Pulmonary artery endothelial cell (primary cell): ENCODE data around the gene ATCAY. TPM values are rescaled to one million over a fixed set of nuclear protein-coding genes. Genes with fewer than 3 reads are reported as not detected.
"Not testable (repeated sequence)": the region's sequence is repeated elsewhere in the genome, so short reads cannot be mapped to it uniquely, and the experiment has no call there.

Experiments
- DNase-seq: peaks from one replicate; pipeline ENCODE4 v3.0.0-alpha.2; 2011; ENCODE audit warnings: low read depth, low spot score
- total RNA-seq: library from RNA; depleted of rRNA; stranded (reverse); fragments of >200 nt; gene quantifications from 2 replicates; pipeline ENCODE4 v1.2.3, GENCODE V29; 2014

The ATCAY gene
- total RNA-seq, 1 donor from 2014 or later, result not detected

DNA sequence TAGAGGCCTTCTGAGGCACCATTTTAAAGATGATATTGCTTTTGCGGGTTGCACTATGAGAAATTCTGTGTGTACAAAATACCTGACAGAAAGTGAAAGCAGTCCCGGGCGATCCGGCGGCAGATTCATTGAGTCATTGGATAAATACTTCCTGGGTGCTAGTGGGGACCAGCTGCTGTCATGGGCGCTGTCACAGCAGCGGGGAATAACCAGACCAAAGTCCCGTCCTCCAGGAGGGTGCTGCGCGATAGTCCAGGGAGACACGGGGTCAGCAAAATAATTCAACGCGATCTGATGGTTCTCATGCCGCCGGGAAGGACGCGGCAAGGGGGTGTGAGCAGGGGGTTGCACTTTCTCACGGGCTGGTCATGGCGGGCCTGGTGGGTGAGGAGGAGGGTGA, 25.2 kb upstream of the ATCAY start:
- no peak for DNase-seq

GRCh38 chr19:3857449-3858003, 23.0 kb upstream of the ATCAY start:
- DNase-seq, result no peak

DNA sequence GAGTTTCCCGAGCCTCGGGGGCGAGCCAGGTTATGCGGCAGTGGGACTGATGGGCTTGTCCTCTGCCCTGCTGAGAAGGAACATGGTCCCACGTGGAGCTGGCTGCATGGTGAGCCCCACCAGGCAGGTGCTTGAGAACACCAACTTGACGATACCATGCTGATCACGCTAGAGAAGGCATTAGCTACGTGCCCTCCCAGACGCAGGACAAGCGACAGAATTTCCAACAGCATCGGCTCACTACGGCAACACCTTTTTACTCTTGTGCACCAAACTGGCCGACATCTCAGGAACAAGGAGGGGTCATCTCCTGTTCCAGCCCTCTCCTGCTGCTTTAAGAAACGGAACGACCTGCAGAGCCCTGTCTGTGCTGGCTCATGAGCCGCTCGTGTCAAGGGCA, 20.0 kb upstream of the ATCAY start:
- DNase-seq, result no peak

GRCh38 chr19:3862826-3863500, 17.5 kb upstream of the ATCAY start:
- DNase-seq, result no peak

DNA sequence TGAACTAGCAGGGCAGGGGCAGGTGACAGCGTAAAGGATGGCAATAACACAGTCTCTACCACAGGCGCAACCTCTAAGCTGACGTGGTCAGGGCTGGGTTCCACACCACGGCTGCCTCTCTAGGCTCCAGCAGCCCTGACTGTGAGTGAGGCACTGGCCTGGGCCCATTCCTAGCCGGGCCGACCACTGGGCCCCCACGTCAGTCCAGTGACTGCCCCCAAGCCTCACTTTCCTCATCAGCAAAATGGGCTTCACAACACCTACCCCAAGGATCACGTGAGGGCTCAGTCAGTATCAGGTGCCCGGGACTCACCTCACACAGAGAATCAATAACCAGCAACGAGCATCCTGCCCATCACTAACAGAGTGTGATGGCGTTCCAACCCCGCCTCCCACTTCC, 16.8 kb upstream of the ATCAY start:
- DNase-seq, result no peak

GRCh38 chr19:3866910-3867638, 13.4 kb upstream of the ATCAY start:
- DNase-seq, result no peak

GRCh38 chr19:3867971-3868769, 12.3 kb upstream of the ATCAY start:
- no peak for DNase-seq

GRCh38 chr19:3868770-3869456, 11.6 kb upstream of the ATCAY start, which contains the start of gene ZFR2:
ZFR2 (minus strand) TSS chr19:3869038; CDS start chr19:3869017, 21 bp downstream.
- no peak for DNase-seq

DNA sequence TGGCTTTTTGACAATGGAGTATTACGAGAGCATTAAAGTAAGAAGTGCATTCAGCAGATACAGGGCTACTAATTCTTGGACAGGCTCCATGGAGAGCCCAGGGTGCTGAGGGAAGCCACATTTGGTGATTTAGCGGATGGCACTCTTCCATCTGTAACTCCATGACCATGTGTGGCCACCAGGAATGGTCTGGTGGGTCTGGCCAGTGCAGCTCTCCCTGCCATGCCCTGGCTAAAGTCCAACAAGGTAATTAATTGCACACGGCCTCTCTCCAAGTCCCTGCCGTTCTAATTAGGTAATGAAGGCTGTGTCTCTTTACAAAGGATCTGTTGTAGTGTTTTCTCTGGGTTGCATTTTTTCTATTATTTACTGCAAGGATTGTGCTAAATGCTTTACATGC, 7.3 kb upstream of the ATCAY start:
- DNase-seq, result no peak

GRCh38 chr19:3874695-3875094, 5.8 kb upstream of the ATCAY start:
- DNase-seq, result not testable (repeated sequence)

- DNase-seq, result no peak
These were observed 829 bp upstream of the ATCAY start for GRCh38 chr19:3879656-3880055.

GRCh38 chr19:3881272-3882040, 971 bp downstream of the ATCAY start:
- no peak for DNase-seq

DNA sequence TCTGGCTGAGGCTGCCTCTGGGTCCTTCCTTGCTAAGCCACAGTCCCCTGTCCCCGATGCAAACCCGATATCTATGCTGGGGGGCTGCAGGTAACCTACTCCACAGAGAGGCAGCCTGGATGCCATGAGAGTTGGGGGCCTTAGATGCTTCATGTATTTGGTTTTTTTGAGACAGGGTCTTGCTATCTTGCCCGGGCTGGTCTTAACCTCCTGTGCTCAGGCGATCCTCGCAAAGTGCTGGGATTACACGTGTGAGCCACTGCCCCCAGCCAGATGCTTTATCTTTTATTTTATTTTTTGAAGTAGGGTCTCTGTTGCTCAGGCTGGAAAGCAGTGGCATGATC, 1.5 kb downstream of the ATCAY start:
- no peak for DNase-seq

GRCh38 chr19:3890591-3890990, 10.1 kb downstream of the ATCAY start:
- no peak for DNase-seq

- DNase-seq, result no peak
These were observed 13.2 kb downstream of the ATCAY start for GRCh38 chr19:3893509-3894179.

DNA sequence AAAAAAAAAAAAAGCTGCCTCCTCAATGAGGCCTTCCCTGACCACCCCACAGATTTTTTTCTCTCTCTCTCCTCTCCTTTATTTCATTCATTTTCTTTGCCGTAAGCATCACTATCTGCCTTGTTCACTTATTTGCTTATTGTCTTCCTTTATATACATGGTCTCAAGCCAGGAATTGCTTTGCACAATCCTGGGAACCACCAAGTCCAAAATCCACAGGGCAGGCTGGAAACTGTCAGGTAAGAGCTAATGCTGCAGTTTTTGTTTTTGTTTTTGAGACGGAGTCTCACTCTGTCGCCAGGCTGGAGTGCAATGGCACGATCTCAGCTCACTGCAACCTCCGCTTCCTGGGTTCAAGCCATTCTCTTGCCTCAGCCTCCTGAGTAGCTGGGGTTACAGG, 14.5 kb downstream of the ATCAY start:
- not testable (repeated sequence) for DNase-seq

DNA sequence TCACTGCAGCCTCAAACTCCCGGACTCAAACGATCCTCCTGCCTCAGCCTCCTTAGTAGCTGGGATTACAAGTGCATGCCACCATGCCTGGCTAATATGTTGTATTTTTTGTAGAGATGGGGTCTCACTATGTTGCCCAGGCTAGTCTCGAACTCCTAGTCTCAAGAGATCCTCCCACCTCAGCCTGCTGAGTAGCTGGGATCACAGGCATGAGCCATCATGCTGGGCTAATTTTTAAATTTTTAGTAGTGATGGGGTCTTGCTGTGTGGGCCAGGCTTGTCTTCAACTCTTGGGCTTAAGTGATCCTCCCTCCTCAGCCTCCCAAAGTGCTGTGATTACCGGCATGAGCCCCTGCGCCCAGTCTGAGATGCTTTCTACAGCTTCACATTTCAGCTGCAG, 15.3 kb downstream of the ATCAY start:
- no peak for DNase-seq

DNA sequence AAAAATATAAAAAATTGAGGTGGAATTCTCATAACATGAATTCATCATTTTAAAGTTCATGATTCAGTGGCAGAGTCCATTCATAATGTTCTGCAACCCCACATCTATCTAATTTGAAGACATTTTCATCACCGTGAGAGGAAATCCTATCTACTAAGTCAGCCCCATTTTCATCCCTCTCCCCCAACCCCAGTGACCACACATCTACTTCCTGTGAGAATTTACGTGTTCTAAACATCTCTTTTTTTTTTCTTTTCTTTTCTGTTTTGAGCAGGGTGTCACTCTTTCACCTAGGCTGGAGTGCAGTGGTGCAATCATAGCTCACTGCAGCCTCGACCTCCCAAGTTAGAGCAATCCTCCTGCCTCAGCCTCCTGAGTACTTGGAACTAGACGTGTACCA, 17.5 kb downstream of the ATCAY start:
- no peak for DNase-seq

DNA sequence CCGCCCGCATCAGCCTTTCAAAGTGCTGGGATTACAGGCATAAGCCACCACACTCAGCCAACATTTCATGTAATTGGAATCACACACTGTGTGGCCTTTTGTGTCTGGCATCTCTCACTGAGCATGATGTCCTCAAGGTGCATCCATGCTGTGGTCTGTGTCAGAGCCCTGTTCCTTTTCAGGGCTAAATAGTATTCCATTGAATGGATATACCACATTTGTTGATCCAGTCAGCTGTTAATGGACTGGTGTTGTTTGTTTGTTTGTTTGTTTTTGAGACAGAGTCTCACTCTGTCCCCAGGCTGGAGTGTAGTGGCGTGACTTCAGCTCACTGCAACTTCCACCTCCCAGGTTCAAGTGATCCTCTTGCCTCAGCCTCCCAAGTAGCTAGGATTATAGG, 17.9 kb downstream of the ATCAY start:
- no peak for DNase-seq
